ENCODE data around the gene BSG. TPM values are rescaled to one million over a fixed set of nuclear protein-coding genes. Genes with fewer than 3 reads are reported as not detected.
A peak's percentile ranks its signal among the peaks of the same experiment; 100 is the strongest.

The BSG gene
- total RNA-seq, 1 donor = 191 TPM

GRCh38 chr19:632579-633067, 60.2 kb downstream of the BSG start:
- peak overlapping the region; percentile 84 for H3K4me3 ChIP-seq (ENCODE audit: low read depth, low read length)
- TF ChIP-seq CTCF (IDR thresholded peaks at IDR 0.05; ENCODE audit: insufficient read depth, low read depth, low read length) = no peak
- peak; percentile 54 for DNase-seq (ENCODE audit: low read depth)

Other genes with a start within 250 kb of the BSG start
- 18.0 and 19.9 TPM in 2 replicates for gene MIER2, start 227.8 kb upstream of the BSG start, total RNA-seq
- not detected in 2 replicates for gene C2CD4C, start 163.4 kb upstream of the BSG start, total RNA-seq
- gene SHC2, start 111.6 kb upstream of the BSG start, total RNA-seq = 0.32 and 0.43 TPM in 2 replicates
- gene MADCAM1, start 76.1 kb upstream of the BSG start, total RNA-seq = under 0.01 TPM in 2 replicates
- gene TPGS1, start 65.1 kb upstream of the BSG start, total RNA-seq = 16.8 and 29.3 TPM in 2 replicates
- gene CDC34, start 40.8 kb upstream of the BSG start, total RNA-seq = 52.2 and 53.1 TPM in 2 replicates
- gene GZMM, start 28.5 kb upstream of the BSG start, total RNA-seq = 0.32 and 0.43 TPM in 2 replicates
- gene HCN2, start 17.3 kb downstream of the BSG start, total RNA-seq = 0.32 and 0.86 TPM in 2 replicates
- 23.2 and 25.5 TPM in 2 replicates for gene POLRMT, start 60.9 kb downstream of the BSG start, total RNA-seq
- not detected in 2 replicates for gene FGF22, start 67.3 kb downstream of the BSG start, total RNA-seq
- gene RNF126, start 90.6 kb downstream of the BSG start, total RNA-seq = 30.7 and 50.3 TPM in 2 replicates
- 49.2 and 83.1 TPM in 2 replicates for gene FSTL3, start 103.8 kb downstream of the BSG start, total RNA-seq
- not detected in 2 replicates for gene PRSS57, start 122.9 kb downstream of the BSG start, total RNA-seq
- gene PALM, start 136.3 kb downstream of the BSG start, total RNA-seq = 0.32 and 1.7 TPM in 2 replicates
- under 0.01 and 0.43 TPM in 2 replicates for gene MISP, start 178.5 kb downstream of the BSG start, total RNA-seq
- 117 and 129 TPM in 2 replicates for gene PTBP1, start 224.9 kb downstream of the BSG start, total RNA-seq
- under 0.01 and 0.86 TPM in 2 replicates for gene PLPPR3, start 249.4 kb downstream of the BSG start, total RNA-seq